HepG2 (cell line): ENCODE measurements around the gene PCIF1. TPM values are rescaled to one million over a fixed set of nuclear protein-coding genes. Genes with fewer than 3 reads are reported as not detected.

Source experiments
- EED ChIP-seq: sonication (generic); formaldehyde crosslinking; IDR thresholded peaks from 2 replicates; pipeline ENCODE4 v1.5.0; 2020; ENCODE audit warnings: mild to moderate bottlenecking, missing genetic modification reagents
- ELF1 ChIP-seq: sonication (generic); formaldehyde crosslinking; IDR thresholded peaks from 2 replicates; pipeline ENCODE4 v1.4.0; 2020; ENCODE audit warnings: missing genetic modification reagents
- EZH2 ChIP-seq: conservative IDR thresholded peaks from 2 replicates; pipeline ENCODE4 v1.6.1; 2012; ENCODE audit warnings: mild to moderate bottlenecking, low read depth, low read length, moderate library complexity
- HDAC6 ChIP-seq: fragments of 200-600 bp; sonication (generic); IDR thresholded peaks from 2 replicates; pipeline ENCODE4 v1.7.0; 2017; ENCODE audit warnings: mild to moderate bottlenecking, antibody characterized with exemption, low read length, low read depth
- HIVEP1 ChIP-seq: sonication (generic); formaldehyde crosslinking; IDR thresholded peaks from 2 replicates; pipeline ENCODE4 v1.4.0; 2020; ENCODE audit warnings: mild to moderate bottlenecking, missing genetic modification reagents
- HOXA3 ChIP-seq: sonication (generic); formaldehyde crosslinking; IDR thresholded peaks from 2 replicates; pipeline ENCODE4 v1.5.0; 2020; ENCODE audit warnings: missing genetic modification reagents
- MTERF4 ChIP-seq: sonication (generic); formaldehyde crosslinking; IDR thresholded peaks from 2 replicates; pipeline ENCODE4 v1.8.0; 2023; ENCODE audit warnings: mild to moderate bottlenecking, missing genetic modification reagents
- NCOA1 ChIP-seq: sonication (generic); formaldehyde crosslinking; IDR thresholded peaks from 2 replicates; pipeline ENCODE4 v1.9.0; 2021; ENCODE audit warnings: missing genetic modification reagents
- NFAT5 ChIP-seq: sonication (generic); formaldehyde crosslinking; IDR thresholded peaks from 2 replicates; pipeline ENCODE4 v1.4.0; 2020; ENCODE audit warnings: missing genetic modification reagents
- NR0B2 ChIP-seq: sonication (generic); formaldehyde crosslinking; IDR thresholded peaks from 2 replicates; pipeline ENCODE4 v1.4.0; 2020; ENCODE audit warnings: mild to moderate bottlenecking, missing genetic modification reagents
- RBM39 ChIP-seq: fragments of 200-400 bp; formaldehyde crosslinking; IDR thresholded peaks from one replicate; pipeline ENCODE4 v1.6.1; 2018; ENCODE audit warnings: antibody characterized with exemption, mild to moderate bottlenecking, low read depth, low read length; ENCODE audit not compliant: poor library complexity, severe bottlenecking
- SUZ12 ChIP-seq: fragments of 150-350 bp; IDR thresholded peaks from 2 replicates; pipeline ENCODE4 v1.6.1; 2014; ENCODE audit warnings: low read depth, low read length
- TAF1 ChIP-seq: sonication (generic); formaldehyde crosslinking; IDR thresholded peaks from 2 replicates; pipeline ENCODE4 v1.4.0; 2020; ENCODE audit warnings: missing genetic modification reagents
- ZNF20 ChIP-seq: sonication (generic); formaldehyde crosslinking; IDR thresholded peaks from 2 replicates; pipeline ENCODE4 v1.4.0; 2020; ENCODE audit warnings: mild to moderate bottlenecking, moderate library complexity, missing genetic modification reagents
- ZNF326 ChIP-seq: sonication (generic); formaldehyde crosslinking; IDR thresholded peaks from 2 replicates; pipeline ENCODE4 v1.4.0; 2020; ENCODE audit warnings: missing genetic modification reagents, borderline replicate concordance
- ZNF432 ChIP-seq: sonication (generic); formaldehyde crosslinking; IDR thresholded peaks from 2 replicates; pipeline ENCODE4 v1.5.0; 2020; ENCODE audit warnings: missing genetic modification reagents, mild to moderate bottlenecking, borderline replicate concordance
- ZNF790 ChIP-seq: sonication (generic); formaldehyde crosslinking; IDR thresholded peaks from 2 replicates; pipeline ENCODE4 v1.8.0; 2022; ENCODE audit warnings: missing genetic modification reagents, mild to moderate bottlenecking, borderline replicate concordance
- polyA plus RNA-seq, 8 experiments: library from polyadenylated mRNA; depleted of rRNA in 3 of 8; stranded (reverse) in 7 of 8; unstranded in 1 of 8; fragments of >200 nt; fragmentation: Illumina TruSeq in 4 of 8; extraction: Trizol in 4 of 8; gene quantifications; 2 replicates each; pipeline versions ENCODE4 v1.2.1 to v1.2.3, GENCODE V29; 2011 to 2016; ENCODE audit warnings: low read depth in 4 of 8, missing spikeins in 1 of 8, mixed read lengths in 1 of 8; ENCODE audit not compliant: insufficient read depth in 1 of 8
- total RNA-seq, 5 experiments: library from RNA; depleted of rRNA; stranded (reverse); fragments of >200 nt; fragmentation: Illumina TruSeq; extraction: Trizol; gene quantifications; 2 replicates each; pipeline ENCODE4 v1.2.3, GENCODE V29; 2016; ENCODE audit warnings: low read depth in 1 of 5
- TF ChIP-seq, protein P1 (sequence below): sonication (generic); formaldehyde crosslinking; IDR thresholded peaks from 2 replicates; pipeline ENCODE4 v1.5.0; 2020; ENCODE audit warnings: mild to moderate bottlenecking, missing genetic modification reagents, borderline replicate concordance

The PCIF1 gene
- total and polyA plus RNA-seq, 2 of the 13 experiments (the other 11 are each of a cell fraction or from before 2014, with no cell fraction given) = 20.9 to 24.4 TPM

DNA sequence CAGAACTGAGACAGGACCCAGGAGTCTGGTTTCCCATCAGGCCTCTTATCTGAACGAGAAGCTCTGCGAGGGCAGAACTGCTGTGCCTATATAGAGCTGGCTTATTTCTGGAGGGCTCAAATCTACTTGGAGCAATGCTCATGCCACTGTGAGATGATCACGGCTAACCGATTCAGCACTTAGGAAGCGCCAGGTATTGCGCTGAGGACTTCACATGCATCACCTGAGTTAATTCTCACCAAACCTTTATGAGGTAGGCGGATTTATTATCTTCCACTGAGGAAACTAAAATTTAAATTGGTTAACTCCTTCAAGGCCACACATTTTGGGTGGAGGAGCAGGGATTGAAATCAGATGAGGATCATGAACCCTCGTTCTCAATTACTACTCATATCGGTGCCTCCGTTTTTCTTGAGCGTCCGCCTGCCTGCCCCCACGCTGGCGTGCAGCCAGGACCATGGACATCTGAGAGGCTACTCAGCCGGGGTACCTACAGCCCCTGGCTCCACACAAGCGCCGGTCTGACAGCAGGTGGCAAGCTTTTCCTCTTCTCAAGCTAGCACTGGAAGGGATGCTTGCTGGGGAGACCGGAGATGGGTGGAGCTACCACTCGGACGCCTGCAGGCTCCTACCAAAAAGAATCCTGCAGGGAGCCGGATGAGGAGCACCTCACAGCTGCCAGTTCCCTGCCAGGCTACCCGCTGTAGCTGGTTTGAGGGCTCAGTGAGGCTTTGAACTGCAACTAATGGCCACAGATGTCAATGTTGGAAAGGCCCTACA is 1.0 kb upstream of the PCIF1 start (continued):
- TF ChIP-seq ZNF790 (CRISPR knock-in tag) (no peak; the same call in 1 of the 2 replicates), HDAC6 (no peak), MTERF4 (CRISPR knock-in tag) (peak; percentile 53), ELF1 (CRISPR knock-in tag) (no peak), HOXA3 (CRISPR knock-in tag) (peak; percentile 34; the same call in 1 of the 2 replicates), TAF1 (CRISPR knock-in tag) (no peak), RBM39 (no peak), NR0B2 (CRISPR knock-in tag) (no peak), SUZ12 (no peak; the same call in 1 of the 2 replicates), NFAT5 (CRISPR knock-in tag) (no peak), ZNF432 (CRISPR knock-in tag) (no peak), EZH2 (no peak), ZNF326 (CRISPR knock-in tag) (no peak), ZNF20 (CRISPR knock-in tag) (no peak), EED (CRISPR knock-in tag) (0 out of 2 replicates have a peak, but pooled peaks have one; percentile 18), NCOA1 (CRISPR knock-in tag) (peak; percentile 41; the same call in 1 of the 2 replicates), HIVEP1 (CRISPR knock-in tag) (no peak)
- TF ChIP-seq, protein P1, sequence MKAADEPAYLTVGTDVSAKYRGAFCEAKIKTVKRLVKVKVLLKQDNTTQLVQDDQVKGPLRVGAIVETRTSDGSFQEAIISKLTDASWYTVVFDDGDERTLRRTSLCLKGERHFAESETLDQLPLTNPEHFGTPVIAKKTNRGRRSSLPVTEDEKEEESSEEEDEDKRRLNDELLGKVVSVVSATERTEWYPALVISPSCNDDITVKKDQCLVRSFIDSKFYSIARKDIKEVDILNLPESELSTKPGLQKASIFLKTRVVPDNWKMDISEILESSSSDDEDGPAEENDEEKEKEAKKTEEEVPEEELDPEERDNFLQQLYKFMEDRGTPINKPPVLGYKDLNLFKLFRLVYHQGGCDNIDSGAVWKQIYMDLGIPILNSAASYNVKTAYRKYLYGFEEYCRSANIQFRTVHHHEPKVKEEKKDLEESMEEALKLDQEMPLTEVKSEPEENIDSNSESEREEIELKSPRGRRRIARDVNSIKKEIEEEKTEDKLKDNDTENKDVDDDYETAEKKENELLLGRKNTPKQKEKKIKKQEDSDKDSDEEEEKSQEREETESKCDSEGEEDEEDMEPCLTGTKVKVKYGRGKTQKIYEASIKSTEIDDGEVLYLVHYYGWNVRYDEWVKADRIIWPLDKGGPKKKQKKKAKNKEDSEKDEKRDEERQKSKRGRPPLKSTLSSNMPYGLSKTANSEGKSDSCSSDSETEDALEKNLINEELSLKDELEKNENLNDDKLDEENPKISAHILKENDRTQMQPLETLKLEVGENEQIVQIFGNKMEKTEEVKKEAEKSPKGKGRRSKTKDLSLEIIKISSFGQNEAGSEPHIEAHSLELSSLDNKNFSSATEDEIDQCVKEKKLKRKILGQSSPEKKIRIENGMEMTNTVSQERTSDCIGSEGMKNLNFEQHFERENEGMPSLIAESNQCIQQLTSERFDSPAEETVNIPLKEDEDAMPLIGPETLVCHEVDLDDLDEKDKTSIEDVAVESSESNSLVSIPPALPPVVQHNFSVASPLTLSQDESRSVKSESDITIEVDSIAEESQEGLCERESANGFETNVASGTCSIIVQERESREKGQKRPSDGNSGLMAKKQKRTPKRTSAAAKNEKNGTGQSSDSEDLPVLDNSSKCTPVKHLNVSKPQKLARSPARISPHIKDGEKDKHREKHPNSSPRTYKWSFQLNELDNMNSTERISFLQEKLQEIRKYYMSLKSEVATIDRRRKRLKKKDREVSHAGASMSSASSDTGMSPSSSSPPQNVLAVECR (CRISPR knock-in tag) = peak; percentile 62; the same call in 1 of the 2 replicates
